Activated naive CD8-positive, alpha-beta T cell treated with anti-CD3 and anti-CD28 coated beads, Interleukin-2, amount 10 ng/mL, durations not matched to agents 7 days and 5 days (primary cell): Measurements from ENCODE around the gene ETS2. TPM values are rescaled to one million over a fixed set of nuclear protein-coding genes. Genes with fewer than 3 reads are reported as not detected.

ENCODE experiments used
- ATAC-seq: fragments of 150-1000 bp; cut with Tn5 transposase; one replicate; pipeline ENCODE4 v1.10.0; 2021; ENCODE audit warnings: low read depth, moderate library complexity
- POLR2A ChIA-PET: fragments of 350-600 bp; sonication (Branson Sonifier 250); formaldehyde crosslinking; loops from one replicate; lab custom pipeline; 2021; ENCODE audit warnings: antibody characterized with exemption; lab: Charles Lee
- DNase-seq: peaks from one replicate; pipeline ENCODE4 v3.0.0; 2021
- H3K27ac Mint-ChIP-seq: one replicate; pipeline ENCODE4 v1.8.0; 2022; ENCODE audit warnings: mild to moderate bottlenecking, mixed read lengths
- H3K27me3 Mint-ChIP-seq: one replicate; pipeline ENCODE4 v1.8.0; 2022; ENCODE audit warnings: mild to moderate bottlenecking, moderate library complexity, mixed read lengths
- H3K36me3 Mint-ChIP-seq: one replicate; pipeline ENCODE4 v1.8.0; 2021; ENCODE audit warnings: mild to moderate bottlenecking, mixed read lengths
- H3K4me1 Mint-ChIP-seq: one replicate; pipeline ENCODE4 v1.8.0; 2021; ENCODE audit warnings: mixed read lengths
- H3K4me3 Mint-ChIP-seq: one replicate; pipeline ENCODE4 v1.8.0; 2022; ENCODE audit warnings: mild to moderate bottlenecking, moderate library complexity, mixed read lengths
- H3K9me3 Mint-ChIP-seq: one replicate; pipeline ENCODE4 v1.8.0; 2021; ENCODE audit warnings: mixed read lengths
- total RNA-seq, 2 experiments: library from RNA; stranded (reverse); gene quantifications; one replicate each; pipeline ENCODE4 v1.2.3, GENCODE V29; 2021

ETS2 gene
- total RNA-seq, 2 experiments from 2014 or later: 14.8 to 15.5 TPM

DNA sequence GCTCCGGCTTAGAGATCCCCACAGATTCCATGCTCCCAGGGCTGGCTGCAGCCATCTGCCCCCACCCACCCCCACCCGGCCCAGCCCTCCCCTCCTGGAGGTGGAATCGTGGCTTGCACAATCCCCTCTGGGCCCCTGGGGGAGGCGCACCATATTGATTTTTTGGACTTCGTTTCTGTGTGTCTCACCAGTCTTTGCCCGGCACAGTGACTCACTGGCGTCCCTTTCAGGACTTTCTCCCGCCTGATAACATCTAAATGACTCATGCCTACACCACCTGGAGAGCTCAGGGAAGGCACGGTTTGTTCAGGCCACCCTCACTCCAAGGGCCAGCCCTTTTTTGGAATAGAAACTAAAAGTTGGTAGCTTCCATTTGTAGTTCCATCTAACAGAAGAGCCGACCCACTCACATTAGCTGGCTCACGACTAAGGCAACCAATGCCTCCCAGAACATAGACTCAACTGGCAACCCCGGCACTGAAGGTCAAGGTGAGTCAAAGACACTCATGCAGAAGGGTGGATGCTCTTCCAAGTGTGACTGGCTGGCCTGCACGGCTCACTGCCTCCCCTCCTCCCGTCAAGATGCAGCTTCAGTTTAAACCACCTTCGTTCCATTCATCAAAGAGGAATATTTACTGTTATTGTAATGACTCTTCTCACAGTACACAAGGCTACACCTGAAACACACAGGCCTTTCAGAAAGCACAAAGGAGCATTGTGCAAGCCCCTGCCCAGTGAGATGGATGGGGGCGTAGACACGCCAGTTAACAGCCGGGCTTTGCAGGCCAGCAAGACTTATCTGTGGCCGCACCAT is 18.1 kb upstream of the ETS2 start:
- no peak for DNase-seq
- H3K4me3 Mint-ChIP-seq: no peak overlapping the region
- H3K36me3 Mint-ChIP-seq: peaks cover 6% of the 10 kb centered on the region
- H3K9me3 Mint-ChIP-seq: peaks cover 5% of the 10 kb centered on the region
- H3K4me1 Mint-ChIP-seq: peaks cover 2% of the 10 kb centered on the region
- no peaks in the 10 kb centered on the region for H3K27me3 Mint-ChIP-seq
- H3K27ac Mint-ChIP-seq: no peak overlapping the region
- no peak for ATAC-seq
- POLR2A ChIA-PET: no interaction called here

DNA sequence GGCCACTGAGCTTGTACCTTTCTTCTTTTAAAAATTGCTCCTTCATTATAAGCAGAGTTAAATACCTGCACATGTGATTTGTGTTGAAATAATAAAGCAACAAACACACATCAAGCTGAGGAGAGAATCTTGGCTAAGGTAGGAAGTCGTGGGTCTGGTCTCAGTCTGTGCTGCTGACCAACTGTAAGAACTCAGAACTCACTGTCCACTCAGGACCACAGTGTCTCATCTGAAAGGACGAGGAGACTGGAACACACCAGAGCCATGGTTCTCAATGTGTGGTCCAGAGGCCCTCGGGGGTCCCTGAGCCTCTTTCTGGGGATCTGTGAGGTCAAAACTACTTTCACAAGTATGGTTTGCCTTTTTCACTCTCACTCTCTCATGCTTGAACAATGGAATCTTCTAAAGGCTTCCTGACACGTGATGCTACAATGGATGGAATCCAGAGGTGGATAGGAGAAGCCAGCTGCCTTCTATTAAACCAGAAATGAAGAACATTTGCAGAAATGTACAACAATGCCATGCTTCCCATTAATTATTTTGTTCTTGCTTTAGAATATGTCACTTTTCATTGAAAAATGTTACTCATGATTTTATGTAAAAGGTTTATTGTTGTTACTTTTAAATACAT is 17.3 kb upstream of the ETS2 start:
- no peak overlapping the region for H3K27ac Mint-ChIP-seq
- POLR2A ChIA-PET: no interaction called here
- H3K27me3 Mint-ChIP-seq: no peaks in the 10 kb centered on the region
- peaks cover 2% of the 10 kb centered on the region for H3K36me3 Mint-ChIP-seq
- DNase-seq: no peak
- peaks cover 2% of the 10 kb centered on the region for H3K4me1 Mint-ChIP-seq
- H3K4me3 Mint-ChIP-seq: no peak overlapping the region
- no peak for ATAC-seq
- peaks cover 2% of the 10 kb centered on the region for H3K9me3 Mint-ChIP-seq

DNA sequence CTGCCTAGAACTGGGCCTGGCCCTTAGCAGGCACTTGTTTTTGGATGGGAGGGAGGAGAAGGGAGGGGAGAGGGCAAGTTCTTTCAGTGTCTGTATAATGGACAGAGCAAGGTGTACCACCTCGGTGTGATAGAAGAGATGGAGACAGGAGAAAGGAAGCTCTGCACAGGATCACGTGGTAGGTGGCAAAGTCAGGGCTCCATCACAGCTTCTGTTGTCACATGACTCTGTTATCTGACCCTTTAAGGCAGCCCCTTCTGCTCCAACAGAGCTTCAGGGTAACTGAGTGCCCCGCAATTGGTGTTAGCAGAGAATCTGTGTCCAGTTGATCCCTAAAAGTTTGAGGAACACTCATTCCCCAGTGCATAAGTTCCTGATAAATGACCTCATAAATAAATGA is 16.5 kb upstream of the ETS2 start:
- POLR2A ChIA-PET: no interaction called here
- ATAC-seq (no peak), DNase-seq (no peak)
- Mint-ChIP-seq H3K4me1 (peaks cover 2% of the 10 kb centered on the region), H3K36me3 (peaks cover 1% of the 10 kb centered on the region), H3K4me3 (no peak overlapping the region), H3K27me3 (no peaks in the 10 kb centered on the region), H3K9me3 (peaks cover under 1% of the 10 kb centered on the region), H3K27ac (no peak overlapping the region)

DNA sequence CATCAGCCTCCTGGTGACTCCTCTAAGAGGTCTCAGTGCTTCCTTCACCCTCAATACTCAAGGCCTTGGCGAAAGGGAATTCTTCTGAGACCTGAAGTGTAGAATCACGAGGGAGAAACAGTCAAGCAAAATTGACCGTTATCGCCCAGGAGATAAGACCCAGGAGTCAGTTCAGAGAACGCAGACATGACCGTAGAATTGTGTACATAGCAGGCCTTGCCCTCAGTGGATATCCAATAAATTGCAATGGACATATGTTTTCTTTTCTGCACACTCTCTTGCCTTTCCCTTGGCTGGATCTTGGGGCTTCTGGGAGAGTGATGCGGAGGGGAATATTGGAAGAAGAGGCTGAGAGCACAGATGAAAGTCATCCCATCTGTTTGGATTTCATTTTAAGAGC is 15.7 kb upstream of the ETS2 start:
- Mint-ChIP-seq H3K36me3 (no peaks in the 10 kb centered on the region), H3K4me3 (no peak overlapping the region), H3K4me1 (peaks cover 2% of the 10 kb centered on the region), H3K27me3 (peaks cover 3% of the 10 kb centered on the region), H3K9me3 (no peaks in the 10 kb centered on the region), H3K27ac (no peak overlapping the region)
- POLR2A ChIA-PET: no interaction called here
- DNase-seq (no peak), ATAC-seq (no peak)

DNA sequence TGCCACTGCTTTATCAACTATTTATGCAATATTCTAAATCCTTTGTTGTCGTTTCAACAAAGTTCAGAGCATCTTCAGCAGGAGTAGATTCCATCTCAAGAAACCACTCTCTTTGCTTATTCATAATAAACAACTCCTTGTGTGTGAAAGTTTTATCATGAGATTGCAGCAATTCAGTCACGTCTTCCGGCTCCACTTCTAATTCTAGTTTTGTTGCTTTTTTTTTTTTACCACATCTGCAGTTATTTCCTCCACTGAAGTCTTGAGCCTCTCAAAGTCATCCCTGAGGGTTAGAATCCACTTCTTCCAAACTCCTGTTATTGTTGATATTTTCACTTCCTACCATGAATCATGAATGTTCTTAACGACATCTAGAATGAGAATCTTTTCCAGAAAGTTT is 14.8 kb upstream of the ETS2 start:
- ATAC-seq (no peak), DNase-seq (no peak)
- peaks cover 4% of the 10 kb centered on the region for H3K4me1 Mint-ChIP-seq
- peaks cover 5% of the 10 kb centered on the region for H3K27me3 Mint-ChIP-seq
- H3K27ac Mint-ChIP-seq: no peak overlapping the region
- H3K9me3 Mint-ChIP-seq: no peaks in the 10 kb centered on the region
- POLR2A ChIA-PET: no interaction called here
- no peak overlapping the region for H3K4me3 Mint-ChIP-seq
- no peaks in the 10 kb centered on the region for H3K36me3 Mint-ChIP-seq

DNA sequence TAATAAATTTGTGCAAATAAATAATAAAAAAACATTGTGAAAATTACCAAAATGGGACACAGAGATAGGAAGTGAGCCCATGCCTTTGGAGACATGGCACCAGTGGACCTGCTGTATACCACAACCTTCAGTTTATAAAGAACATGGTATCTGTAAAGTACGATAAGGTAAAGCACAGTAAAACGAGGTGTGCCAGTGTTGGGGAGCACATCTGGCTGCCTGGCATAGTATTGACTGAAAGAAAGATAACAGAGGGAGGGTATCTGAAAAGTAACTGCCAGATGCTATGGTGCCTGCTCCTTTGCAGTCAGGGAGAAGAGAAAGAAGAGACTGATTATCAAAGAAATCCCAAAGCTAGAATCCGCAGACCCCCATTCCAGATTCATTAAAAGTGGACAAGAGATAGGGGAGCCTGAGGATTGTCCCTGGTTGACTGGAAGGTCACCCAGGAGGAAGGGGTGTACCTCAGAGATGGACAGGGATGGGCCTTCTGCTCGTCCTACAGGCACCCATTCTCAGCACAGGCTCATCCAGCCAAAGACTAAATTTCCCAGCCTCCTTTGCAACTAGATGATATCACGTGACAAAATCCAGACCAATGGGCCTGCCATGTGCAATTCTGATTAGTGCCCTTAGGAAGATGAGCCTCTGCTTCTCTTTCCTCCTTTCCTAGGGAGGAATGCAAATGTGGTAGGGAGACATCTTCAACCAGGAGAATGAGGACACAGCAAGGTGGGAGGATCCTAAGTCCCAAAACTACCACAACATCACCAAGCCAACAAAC is 12.9 kb upstream of the ETS2 start:
- Mint-ChIP-seq H3K4me3 (no peak overlapping the region), H3K27me3 (peaks cover 8% of the 10 kb centered on the region)
- POLR2A ChIA-PET: no interaction called here

DNA sequence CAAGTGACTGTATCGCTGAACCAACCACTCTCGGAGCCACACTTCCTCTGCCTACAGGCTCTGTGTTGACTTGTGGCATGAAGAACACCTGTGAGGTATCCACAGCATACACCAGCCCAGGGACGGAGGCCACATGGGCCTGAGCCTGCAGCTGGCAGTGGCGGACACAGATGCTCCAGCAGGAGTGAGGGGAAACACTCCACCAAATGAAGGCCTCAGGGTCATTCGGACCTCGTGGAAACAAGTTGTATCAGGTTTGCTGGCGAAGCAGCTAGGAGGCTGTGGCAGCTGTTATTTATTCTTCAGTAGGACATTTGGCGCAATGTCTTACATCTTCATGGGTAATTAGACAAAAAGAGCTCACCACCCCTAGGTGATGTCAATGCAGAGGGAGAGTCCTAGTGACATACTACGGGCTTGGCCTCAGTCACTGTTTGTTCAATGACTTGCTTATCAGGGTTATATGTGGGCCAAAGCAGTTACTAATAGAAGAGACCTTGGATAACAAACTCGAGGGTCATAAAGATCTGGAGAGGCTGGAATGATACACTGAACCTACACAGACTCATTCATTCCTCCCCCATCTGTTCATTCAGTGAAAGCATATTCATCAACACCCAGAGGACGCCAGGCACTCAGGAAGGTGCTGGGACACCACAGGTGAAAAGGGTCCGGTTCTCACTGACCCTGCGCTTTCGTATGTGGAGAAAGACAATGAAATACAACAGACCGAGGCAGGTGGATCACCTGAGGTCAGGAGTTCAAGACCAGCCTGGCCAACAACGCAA is 11.6 kb upstream of the ETS2 start:
- Mint-ChIP-seq H3K27ac (no peak overlapping the region), H3K4me1 (peaks cover 4% of the 10 kb centered on the region), H3K4me3 (no peak overlapping the region), H3K9me3 (no peaks in the 10 kb centered on the region), H3K27me3 (peaks cover 8% of the 10 kb centered on the region), H3K36me3 (no peaks in the 10 kb centered on the region)
- POLR2A ChIA-PET: no interaction called here
- DNase-seq (no peak), ATAC-seq (no peak)

More for the DNA sequence above, 12.9 kb upstream of the ETS2 start:
- Mint-ChIP-seq H3K4me1 (peaks cover 4% of the 10 kb centered on the region), H3K27ac (no peak overlapping the region), H3K9me3 (no peaks in the 10 kb centered on the region), H3K36me3 (no peaks in the 10 kb centered on the region)
- ATAC-seq: no peak
- no peak for DNase-seq

DNA sequence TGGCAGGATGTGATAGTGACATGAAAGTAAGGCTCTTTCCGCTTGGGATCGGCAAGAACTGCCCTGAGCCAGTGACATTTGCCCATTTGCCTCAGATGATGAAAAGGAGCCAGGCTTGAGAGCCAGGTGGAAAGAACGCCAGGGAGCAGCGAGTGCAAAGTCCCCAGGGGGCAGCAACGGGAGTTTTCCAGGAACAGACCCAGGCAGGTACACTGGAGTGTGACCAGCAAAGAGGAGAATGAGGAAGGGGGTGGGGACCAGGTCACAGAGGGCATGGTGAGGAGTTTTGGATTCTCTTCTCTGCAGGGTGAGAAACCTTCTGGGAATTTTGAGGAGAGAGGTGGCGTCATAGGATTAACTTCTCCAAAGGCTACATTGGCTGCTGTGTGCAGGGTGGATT is 10.8 kb upstream of the ETS2 start:
- Mint-ChIP-seq H3K9me3 (no peaks in the 10 kb centered on the region), H3K4me1 (peaks cover 4% of the 10 kb centered on the region), H3K4me3 (no peak overlapping the region), H3K27ac (no peak overlapping the region), H3K36me3 (no peaks in the 10 kb centered on the region), H3K27me3 (peaks cover 8% of the 10 kb centered on the region)
- DNase-seq (no peak), ATAC-seq (no peak)
- POLR2A ChIA-PET: no interaction called here

DNA sequence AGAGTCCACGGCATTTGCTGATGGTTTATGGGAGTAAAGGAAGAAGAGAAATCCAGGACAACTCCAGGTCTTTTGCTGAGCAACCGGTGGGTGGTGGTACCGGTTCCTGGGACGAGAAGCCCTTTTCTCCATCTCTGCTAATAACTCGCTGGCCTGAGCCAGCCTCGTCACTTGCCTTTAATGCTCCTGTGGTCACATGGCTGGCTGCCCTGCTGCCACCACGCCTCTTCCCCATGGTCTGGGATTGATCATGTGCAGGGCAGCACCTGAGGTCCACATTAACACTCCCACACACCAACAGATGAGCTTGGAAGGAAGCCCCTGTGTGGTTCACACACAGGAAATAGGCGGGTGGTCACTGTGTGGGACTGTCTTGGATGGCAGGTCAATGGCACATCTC is 10.3 kb upstream of the ETS2 start:
- H3K9me3 Mint-ChIP-seq: no peaks in the 10 kb centered on the region
- H3K27me3 Mint-ChIP-seq: peaks cover 8% of the 10 kb centered on the region
- no peak overlapping the region for H3K27ac Mint-ChIP-seq
- POLR2A ChIA-PET: no interaction called here
- DNase-seq: no peak
- no peak overlapping the region for H3K4me3 Mint-ChIP-seq
- ATAC-seq: no peak
- H3K4me1 Mint-ChIP-seq: peaks cover 4% of the 10 kb centered on the region
- H3K36me3 Mint-ChIP-seq: no peaks in the 10 kb centered on the region

DNA sequence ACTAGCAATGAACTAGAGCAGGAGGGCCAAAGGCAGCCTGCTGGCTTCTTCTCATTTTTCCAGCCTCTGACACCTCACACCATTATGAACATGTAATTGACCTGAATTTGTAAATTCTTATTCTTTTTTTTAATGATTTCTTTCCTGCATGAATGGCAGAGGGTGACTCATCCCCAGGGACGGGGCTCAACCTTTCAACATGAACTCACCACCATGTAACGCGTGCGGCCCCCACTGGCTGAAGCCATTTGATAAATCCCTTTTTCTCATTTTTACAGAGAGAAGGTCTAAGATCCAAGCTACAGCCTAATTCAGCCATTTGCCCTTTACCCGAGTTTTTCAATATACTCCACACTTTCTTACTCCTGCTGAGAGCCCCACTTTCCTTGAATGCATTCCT is 9.3 kb upstream of the ETS2 start:
- DNase-seq: no peak
- Mint-ChIP-seq H3K4me1 (peaks cover 3% of the 10 kb centered on the region), H3K27me3 (peaks cover 8% of the 10 kb centered on the region), H3K4me3 (no peak overlapping the region), H3K36me3 (no peaks in the 10 kb centered on the region), H3K27ac (no peak overlapping the region), H3K9me3 (no peaks in the 10 kb centered on the region)
- POLR2A ChIA-PET: no interaction called here
- ATAC-seq: no peak

DNA sequence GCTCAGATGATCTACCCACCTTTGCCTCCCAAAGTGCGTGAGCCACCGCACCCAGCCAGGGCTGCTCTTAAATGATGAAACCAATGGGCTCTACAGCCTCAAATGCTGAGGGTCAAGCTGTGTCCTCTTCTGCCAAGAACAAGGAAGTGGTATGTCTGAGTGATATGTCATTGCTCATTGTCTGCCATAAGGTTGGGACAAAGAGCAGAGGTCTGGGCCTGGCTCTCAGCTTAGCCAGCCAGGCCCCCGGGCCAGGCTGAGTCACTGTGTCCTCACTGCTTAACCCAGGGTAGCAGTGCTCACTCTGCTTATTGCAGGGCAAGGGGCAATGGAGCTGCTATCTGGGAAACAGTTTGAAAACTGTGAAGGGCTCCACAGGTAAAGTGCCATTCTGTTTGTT is 8.3 kb upstream of the ETS2 start:
- no peaks in the 10 kb centered on the region for H3K36me3 Mint-ChIP-seq
- DNase-seq (no peak), ATAC-seq (no peak)
- no peak overlapping the region for H3K27ac Mint-ChIP-seq
- no peak overlapping the region for H3K4me3 Mint-ChIP-seq
- POLR2A ChIA-PET: no interaction called here
- peaks cover 3% of the 10 kb centered on the region for H3K4me1 Mint-ChIP-seq
- H3K27me3 Mint-ChIP-seq: peaks cover 8% of the 10 kb centered on the region
- no peaks in the 10 kb centered on the region for H3K9me3 Mint-ChIP-seq

DNA sequence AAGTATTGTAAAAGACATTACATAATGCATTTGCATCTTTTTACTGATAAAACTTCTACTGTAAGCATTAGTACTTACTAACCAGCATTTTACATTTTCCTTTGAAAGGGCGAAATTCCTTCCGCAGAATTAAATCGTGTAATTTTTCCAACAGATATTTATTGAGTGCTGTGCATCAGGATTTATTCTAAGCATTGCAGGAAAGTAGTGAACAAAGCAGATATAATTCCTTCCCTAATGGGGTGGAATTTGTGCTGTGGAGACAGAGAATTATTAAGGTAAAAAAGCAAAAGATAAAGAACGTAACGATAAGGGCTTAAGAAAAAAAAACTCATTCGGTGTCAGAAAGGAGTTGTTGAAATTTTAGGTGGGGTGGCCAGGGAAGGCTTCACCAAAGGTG is 7.6 kb upstream of the ETS2 start:
- H3K4me1 Mint-ChIP-seq: peaks cover 3% of the 10 kb centered on the region
- peaks cover 8% of the 10 kb centered on the region for H3K27me3 Mint-ChIP-seq
- H3K9me3 Mint-ChIP-seq: no peaks in the 10 kb centered on the region
- H3K36me3 Mint-ChIP-seq: no peaks in the 10 kb centered on the region
- H3K27ac Mint-ChIP-seq: no peak overlapping the region
- POLR2A ChIA-PET: no interaction called here
- no peak overlapping the region for H3K4me3 Mint-ChIP-seq
- ATAC-seq (no peak), DNase-seq (no peak)

DNA sequence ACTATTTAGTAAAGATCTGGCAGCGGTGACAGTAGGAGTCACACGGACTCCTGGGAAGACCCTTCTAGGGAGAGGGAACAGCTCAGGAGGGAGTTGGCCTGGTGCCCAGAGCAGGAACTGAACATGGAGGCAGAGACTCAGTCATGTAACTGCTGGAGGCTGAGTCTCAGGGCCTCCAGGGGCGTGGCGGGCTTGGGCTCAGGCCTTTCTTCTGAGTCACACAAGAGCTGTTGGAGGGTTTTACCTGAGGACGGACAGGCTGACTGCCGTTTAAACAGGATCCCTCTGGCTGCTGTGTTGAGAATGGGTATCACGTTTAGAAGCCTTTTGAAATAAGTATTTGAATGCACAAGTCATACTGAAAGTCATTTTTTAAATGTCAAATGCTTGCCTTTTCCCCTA is 7.2 kb upstream of the ETS2 start:
- Mint-ChIP-seq H3K4me3 (no peak overlapping the region), H3K36me3 (no peaks in the 10 kb centered on the region), H3K4me1 (peaks cover 3% of the 10 kb centered on the region), H3K9me3 (no peaks in the 10 kb centered on the region), H3K27ac (no peak overlapping the region), H3K27me3 (peaks cover 8% of the 10 kb centered on the region)
- DNase-seq (no peak), ATAC-seq (no peak)
- POLR2A ChIA-PET: no interaction called here
